Fibroblast of villous mesenchyme (primary cell): Measurements from ENCODE around the gene RDH5. TPM values are rescaled to one million over a fixed set of nuclear protein-coding genes. Genes with fewer than 3 reads are reported as not detected.

ENCODE experiments used
- DNase-seq: peaks from one replicate; pipeline ENCODE4 v3.0.0-alpha.2; 2010; ENCODE audit warnings: low read depth
- H3K4me3 ChIP-seq: 2 replicates; pipeline ENCODE4 v1.5.1; 2011; ENCODE audit warnings: low read depth, mild to moderate bottlenecking, low read length
- CTCF ChIP-seq: IDR thresholded peaks from 2 replicates; pipeline ENCODE4 v1.5.1; 2012; ENCODE audit warnings: low read depth, mild to moderate bottlenecking, low read length; ENCODE audit not compliant: insufficient read depth
- total RNA-seq: library from RNA; depleted of rRNA; stranded (reverse); fragments of >200 nt; gene quantifications from 2 replicates; pipeline ENCODE4 v1.2.3, GENCODE V29; 2012

The RDH5 gene
- total RNA-seq, 1 donor, result 6.0 TPM

- TF ChIP-seq CTCF, result no peak
- no peak for DNase-seq
- H3K4me3 ChIP-seq, result no peak overlapping the region
Measured at GRCh38 chr12:55723516-55724225, 3.5 kb downstream of the RDH5 start.

GRCh38 chr12:55724226-55724939, 4.2 kb downstream of the RDH5 start:
- peak; percentile 67 for DNase-seq

GRCh38 chr12:55724940-55725309, 4.7 kb downstream of the RDH5 start:
- no peak for DNase-seq
- no peak for TF ChIP-seq CTCF
- H3K4me3 ChIP-seq, result no peak overlapping the region

More at GRCh38 chr12:55724226-55724939, 4.2 kb downstream of the RDH5 start:
- no peak overlapping the region for H3K4me3 ChIP-seq
- peak; percentile 71 for TF ChIP-seq CTCF

GRCh38 chr12:55725556-55725955, 5.4 kb downstream of the RDH5 start:
- H3K4me3 ChIP-seq, result no peak overlapping the region
- no peak for TF ChIP-seq CTCF
- DNase-seq, result no peak

- DNase-seq, result no peak
- H3K4me3 ChIP-seq, result peak overlapping the region; percentile 88
- TF ChIP-seq CTCF, result no peak
Measured at GRCh38 chr12:55726971-55727370, 6.8 kb downstream of the RDH5 start.

GRCh38 chr12:55727643-55728185, 7.5 kb downstream of the RDH5 start:
- H3K4me3 ChIP-seq, result peak overlapping the region; percentile 88
- TF ChIP-seq CTCF, result no peak
- peak; percentile 73 for DNase-seq
